ENCODE measurements around the gene HOXB9.

The HOXB9 gene

GRCh38 chr17:48593840-48594537 lies 32.2 kb downstream of the HOXB9 start:
- TF ChIP-seq CTCF (IDR thresholded peaks at IDR 0.05; ENCODE audit: insufficient read depth, low read length, missing control alignments), result peak; percentile 99
- peak overlapping the region; percentile 76 for H3K4me3 ChIP-seq (ENCODE audit: low read depth, low read length)
- CTCF ChIA-PET, result interaction anchor here (0.7 to 8.4 kb wide), 32 partner anchors 16 to 442 kb away, joined by 3 to 80 read pairs (median 6); partner anchors contain the start of gene HOXB8
- POLR2A ChIA-PET, result interaction anchor here (0.5 to 3.3 kb wide), 11 partner anchors 11 to 52 kb away, joined by 3 to 14 read pairs (median 5); no protein-coding TSS in a partner anchor
- DNase-seq (ENCODE audit: low read depth, low spot score), result peak; percentile 63

- POLR2A ChIA-PET, result interaction anchor here (0.8 to 3.3 kb wide), 16 partner anchors 17 to 257 kb away, joined by 3 to 14 read pairs (median 5); partner anchors contain the start of gene HOXB8
- peak within 1 kb of the TSS; percentile 76 for H3K4me3 ChIP-seq (ENCODE audit: low read depth, low read length)
- CTCF ChIA-PET, result interaction anchor here (0.6 to 8.4 kb wide), 36 partner anchors 14 to 441 kb away, joined by 3 to 80 read pairs (median 6); partner anchors contain the start of gene HOXB8
- DNase-seq (ENCODE audit: low read depth, low spot score), result no peak
- TF ChIP-seq CTCF (IDR thresholded peaks at IDR 0.05; ENCODE audit: insufficient read depth, low read length, missing control alignments), result no peak
These were observed 32.9 kb downstream of the HOXB9 start, which contains the start of gene HOXB5 for GRCh38 chr17:48593126-48593829. Gene HOXB5 (minus strand): TSS chr17:48593779. CDS start chr17:48593682, 97 bp downstream.

- POLR2A ChIA-PET, result interaction anchor here (1.0 to 3.3 kb wide), 13 partner anchors 17 to 256 kb away, joined by 3 to 14 read pairs (median 5); partner anchors contain the start of gene HOXB8
- H3K4me3 ChIP-seq (ENCODE audit: low read depth, low read length), result peak overlapping the region; percentile 76
- TF ChIP-seq CTCF (IDR thresholded peaks at IDR 0.05; ENCODE audit: insufficient read depth, low read length, missing control alignments), result no peak
- DNase-seq (ENCODE audit: low read depth, low spot score), result no peak
- CTCF ChIA-PET, result interaction anchor here (0.8 to 8.4 kb wide), 29 partner anchors 17 to 441 kb away, joined by 3 to 80 read pairs (median 6); partner anchors contain the start of gene HOXB8
These were observed 33.6 kb downstream of the HOXB9 start for GRCh38 chr17:48592577-48592976.

- ChIA-PET CTCF (interaction anchor here (1.0 to 8.4 kb wide), 18 partner anchors 15 to 328 kb away, joined by 3 to 80 read pairs (median 10); partner anchors contain the start of gene HOXB8), POLR2A (interaction anchor here (0.6 to 3.3 kb wide), 9 partner anchors 18 to 240 kb away, joined by 3 to 14 read pairs (median 4); partner anchors contain the start of gene HOXB8)
- DNase-seq (ENCODE audit: low read depth, low spot score), result no peak
- peak overlapping the region; percentile 76 for H3K4me3 ChIP-seq (ENCODE audit: low read depth, low read length)
- no peak for TF ChIP-seq CTCF (IDR thresholded peaks at IDR 0.05; ENCODE audit: insufficient read depth, low read length, missing control alignments)
These were observed 34.1 kb downstream of the HOXB9 start for GRCh38 chr17:48592057-48592514.

- TF ChIP-seq CTCF (IDR thresholded peaks at IDR 0.05; ENCODE audit: insufficient read depth, low read length, missing control alignments), result no peak
- POLR2A ChIA-PET, result interaction anchor here (0.6 to 3.3 kb wide), 8 partner anchors 18 to 388 kb away, joined by 3 to 14 read pairs (median 4); no protein-coding TSS in a partner anchor
- peak overlapping the region; percentile 76 for H3K4me3 ChIP-seq (ENCODE audit: low read depth, low read length)
- CTCF ChIA-PET, result interaction anchor here (0.6 to 8.4 kb wide), 17 partner anchors 15 to 283 kb away, joined by 3 to 80 read pairs (median 4); partner anchors contain the start of gene HOXB8
- DNase-seq (ENCODE audit: low read depth, low spot score), result no peak
These were observed 34.7 kb downstream of the HOXB9 start for GRCh38 chr17:48591255-48592056.

Measured in AG04449 (cell line).